Testis (tissue), 3 donors: Measurements from ENCODE around the gene PTGER4. TPM values are rescaled to one million over a fixed set of nuclear protein-coding genes. Genes with fewer than 3 reads are reported as not detected.
"Not testable (repeated sequence)": the region's sequence is repeated elsewhere in the genome, so short reads cannot be mapped to it uniquely, and the experiment has no call there.

Source experiments
- DNase-seq: peaks from one replicate; pipeline ENCODE4 v3.0.0-alpha.2; 2019
- H3K27ac ChIP-seq, 2 donors: fragments of 200-600 bp; sonication (generic); one replicate each; pipeline ENCODE4 v1.5.1; 2019
- H3K27me3 ChIP-seq: fragments of 200-600 bp; sonication (generic); one replicate; pipeline ENCODE4 v1.5.1; 2019
- H3K36me3 ChIP-seq: fragments of 200-600 bp; sonication (generic); one replicate; pipeline ENCODE4 v1.5.1; 2017; ENCODE audit warnings: low read depth; ENCODE audit errors: missing control alignments
- H3K4me1 ChIP-seq: fragments of 200-600 bp; sonication (generic); one replicate; pipeline ENCODE4 v1.5.1; 2019
- H3K4me3 ChIP-seq, 2 donors: fragments of 200-600 bp; sonication (generic); one replicate each; pipeline ENCODE4 v1.5.1; 2017 to 2019
- H3K9me3 ChIP-seq: fragments of 200-600 bp; sonication (generic); one replicate; pipeline ENCODE4 v1.5.1; 2017
- POLR2A ChIP-seq: fragments of 450-650 bp; IDR thresholded peaks from one replicate; pipeline ENCODE4 v1.6.1; 2017; ENCODE audit warnings: antibody characterized with exemption, mild to moderate bottlenecking, moderate library complexity
- WGBS, 2 donors: methylation state at CpG; one replicate each; pipeline ENCODE4 v1.1.5; 2018; 5-methylcytosine and 5-hydroxymethylcytosine counted together
- intact Hi-C: fragments of 100-400 bp; cut with DNase I; formaldehyde crosslinking; loops from one replicate; pipeline ENCODE4 v1.15.1; 2023; ENCODE audit warnings: low total_unique reads
- polyA plus RNA-seq: library from polyadenylated mRNA; stranded (reverse); fragments of 350-450 nt; fragmentation: Illumina TruSeq; extraction: RNeasy Lipid Tissue Mini Kit (QIAGEN cat#74804); gene quantifications from one replicate; pipeline ENCODE4 v1.2.3, GENCODE V29; 2014; ENCODE audit warnings: low read depth, low replicate concordance; ENCODE audit not compliant: insufficient read depth
- total RNA-seq, 2 donors: library from RNA; depleted of rRNA; stranded (reverse); fragments of >200 nt; gene quantifications; one replicate each; pipeline ENCODE4 v1.2.3, GENCODE V29; 2016
- TF ChIP-seq, protein P1 (sequence below), 3 experiments: fragments of 450-650 bp in 2 of 3; fragments of 200-600 bp in 1 of 3; sonication (generic) in 1 of 3; IDR thresholded peaks; one replicate each; pipeline ENCODE4 v1.5.1; 2016 to 2019; ENCODE audit warnings: antibody characterized with exemption in 3 of 3, mild to moderate bottlenecking in 2 of 3, moderate library complexity in 1 of 3

The PTGER4 gene
- total and polyA plus RNA-seq, 3 donors from 2014 or later = 8.7 to 10.4 (median 10.1) TPM

DNA sequence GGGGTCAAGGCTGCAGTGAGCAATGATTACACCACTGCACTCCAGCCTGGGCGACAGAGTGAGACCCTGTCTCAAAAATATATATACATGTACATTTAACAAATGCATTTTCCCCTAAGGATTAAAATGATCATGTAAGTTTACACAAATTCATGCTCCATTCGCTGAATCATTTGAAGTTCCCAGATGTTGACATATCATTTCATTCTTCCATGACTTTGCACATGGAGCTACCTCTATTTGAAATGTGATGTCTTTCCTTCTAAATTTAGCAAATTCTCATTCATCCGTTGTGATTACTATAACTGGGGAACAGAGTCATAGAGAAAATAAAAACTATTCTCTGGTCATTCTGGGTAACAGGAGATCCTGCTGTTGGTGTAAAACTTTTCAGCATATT lies 10.6 kb downstream of the PTGER4 start:
- no peaks in the 10 kb centered on the region for H3K9me3 ChIP-seq
- H3K36me3 ChIP-seq = no peaks in the 10 kb centered on the region
- no peaks in the 10 kb centered on the region for H3K27me3 ChIP-seq
- no peak overlapping the region for H3K27ac ChIP-seq
- no peak for DNase-seq
- intact Hi-C loops = loop anchor here (10.0 kb wide), 1 partner anchor 735 kb away; no protein-coding TSS in a partner anchor
- 58 to 65% methylated on average over 3 of the region's 3 CpGs for WGBS, 2 donors
- TF ChIP-seq, protein P1, sequence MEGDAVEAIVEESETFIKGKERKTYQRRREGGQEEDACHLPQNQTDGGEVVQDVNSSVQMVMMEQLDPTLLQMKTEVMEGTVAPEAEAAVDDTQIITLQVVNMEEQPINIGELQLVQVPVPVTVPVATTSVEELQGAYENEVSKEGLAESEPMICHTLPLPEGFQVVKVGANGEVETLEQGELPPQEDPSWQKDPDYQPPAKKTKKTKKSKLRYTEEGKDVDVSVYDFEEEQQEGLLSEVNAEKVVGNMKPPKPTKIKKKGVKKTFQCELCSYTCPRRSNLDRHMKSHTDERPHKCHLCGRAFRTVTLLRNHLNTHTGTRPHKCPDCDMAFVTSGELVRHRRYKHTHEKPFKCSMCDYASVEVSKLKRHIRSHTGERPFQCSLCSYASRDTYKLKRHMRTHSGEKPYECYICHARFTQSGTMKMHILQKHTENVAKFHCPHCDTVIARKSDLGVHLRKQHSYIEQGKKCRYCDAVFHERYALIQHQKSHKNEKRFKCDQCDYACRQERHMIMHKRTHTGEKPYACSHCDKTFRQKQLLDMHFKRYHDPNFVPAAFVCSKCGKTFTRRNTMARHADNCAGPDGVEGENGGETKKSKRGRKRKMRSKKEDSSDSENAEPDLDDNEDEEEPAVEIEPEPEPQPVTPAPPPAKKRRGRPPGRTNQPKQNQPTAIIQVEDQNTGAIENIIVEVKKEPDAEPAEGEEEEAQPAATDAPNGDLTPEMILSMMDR (IDR thresholded peaks at IDR 0.05) = no peak
- TF ChIP-seq POLR2A = no peak
- no peaks in the 10 kb centered on the region for H3K4me1 ChIP-seq
- H3K4me3 ChIP-seq = no peak overlapping the region

DNA sequence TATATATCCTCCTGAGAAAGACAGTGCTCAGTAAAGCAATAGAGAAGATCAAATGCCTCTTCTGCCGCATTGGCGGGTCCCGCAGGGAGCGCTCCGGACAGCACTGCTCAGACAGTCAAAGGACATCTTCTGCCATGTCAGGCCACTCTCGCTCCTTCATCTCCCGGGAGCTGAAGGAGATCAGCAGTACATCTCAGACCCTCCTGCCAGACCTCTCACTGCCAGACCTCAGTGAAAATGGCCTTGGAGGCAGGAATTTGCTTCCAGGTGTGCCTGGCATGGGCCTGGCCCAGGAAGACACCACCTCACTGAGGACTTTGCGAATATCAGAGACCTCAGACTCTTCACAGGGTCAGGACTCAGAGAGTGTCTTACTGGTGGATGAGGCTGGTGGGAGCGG lies 12.2 kb downstream of the PTGER4 start:
- H3K27ac ChIP-seq = no peak overlapping the region
- H3K9me3 ChIP-seq = no peaks in the 10 kb centered on the region
- H3K4me3 ChIP-seq = no peak overlapping the region
- 96 to 98% methylated on average over 7 to 9 of the region's 9 CpGs for WGBS, 2 donors
- DNase-seq = no peak
- no peaks in the 10 kb centered on the region for H3K36me3 ChIP-seq
- H3K27me3 ChIP-seq = no peaks in the 10 kb centered on the region
- TF ChIP-seq POLR2A = no peak
- TF ChIP-seq, protein P1 (IDR thresholded peaks at IDR 0.05) = no peak
- H3K4me1 ChIP-seq = no peaks in the 10 kb centered on the region
- intact Hi-C loops = loop anchor here (10.0 kb wide), 1 partner anchor 737 kb away; no protein-coding TSS in a partner anchor

DNA sequence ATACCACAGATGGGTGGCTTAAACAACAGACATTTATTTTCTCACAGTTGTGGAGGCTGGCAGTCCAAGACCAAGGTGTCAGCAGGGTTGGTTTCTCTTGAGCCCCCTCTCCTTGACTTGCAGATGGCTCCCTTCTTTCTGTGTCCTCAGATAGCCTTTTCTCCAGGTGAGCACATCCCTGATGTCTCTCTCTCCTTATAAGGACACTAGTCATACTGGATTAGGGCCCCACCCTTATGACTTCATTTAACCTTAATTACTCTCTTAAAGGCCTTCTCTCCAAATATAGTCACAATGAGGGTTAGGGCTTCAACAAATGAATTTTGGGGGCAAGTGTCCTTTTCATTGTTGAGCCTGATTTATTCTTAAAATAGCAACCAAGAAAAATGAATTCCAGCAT lies 14.7 kb downstream of the PTGER4 start:
- intact Hi-C loops = loop anchor here (10.0 kb wide), 1 partner anchor 740 kb away; no protein-coding TSS in a partner anchor
- no peak for DNase-seq
- no peak overlapping the region for H3K27ac ChIP-seq

DNA sequence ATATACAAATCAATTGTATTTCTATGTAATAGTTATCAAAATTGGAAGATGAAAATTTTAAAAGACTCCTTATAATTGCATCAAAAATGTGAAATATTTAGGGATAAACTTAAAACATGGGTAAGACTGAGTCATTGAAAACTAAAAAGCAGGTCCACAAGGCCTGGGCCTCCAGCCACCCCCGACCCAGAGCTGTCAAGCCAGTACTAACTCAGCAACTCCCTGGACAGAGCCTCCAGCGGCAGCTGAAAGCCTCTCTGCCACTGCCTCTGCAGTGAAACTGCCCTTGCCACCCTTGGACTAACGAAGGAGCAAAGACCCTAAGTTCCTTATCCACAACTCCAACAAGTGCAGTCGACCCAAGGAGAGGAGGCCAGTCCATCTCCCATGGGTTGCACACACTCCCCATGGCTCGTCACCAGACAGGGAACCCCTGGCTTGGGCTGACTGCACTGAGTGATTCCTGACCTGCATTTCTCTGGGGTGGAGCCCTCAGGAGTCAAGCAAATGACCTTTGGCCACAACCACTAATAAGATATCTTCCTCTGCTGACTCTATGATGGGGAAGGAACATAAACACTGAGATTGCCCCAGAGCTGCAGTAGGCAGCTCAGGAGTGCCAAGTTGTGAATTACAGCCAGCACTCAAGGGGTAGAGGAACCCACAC lies 20.5 kb downstream of the PTGER4 start:
- Histone ChIP-seq H3K4me3 (no peak overlapping the region), H3K36me3 (no peaks in the 10 kb centered on the region), H3K27me3 (no peaks in the 10 kb centered on the region), H3K27ac (no peak overlapping the region), H3K9me3 (no peaks in the 10 kb centered on the region), H3K4me1 (no peaks in the 10 kb centered on the region)
- TF ChIP-seq, protein P1 (IDR thresholded peaks at IDR 0.05) = no peak
- TF ChIP-seq POLR2A = no peak
- intact Hi-C loops = no loop called here
- 82 to 84% methylated on average over 3 to 5 of the region's 5 CpGs for WGBS, 2 donors
- DNase-seq = no peak

More for the DNA sequence above, 14.7 kb downstream of the PTGER4 start:
- Histone ChIP-seq H3K4me3 (no peak overlapping the region), H3K27me3 (no peaks in the 10 kb centered on the region), H3K4me1 (no peaks in the 10 kb centered on the region), H3K36me3 (no peaks in the 10 kb centered on the region), H3K9me3 (no peaks in the 10 kb centered on the region)
- TF ChIP-seq POLR2A = no peak
- TF ChIP-seq, protein P1 (IDR thresholded peaks at IDR 0.05) = no peak

DNA sequence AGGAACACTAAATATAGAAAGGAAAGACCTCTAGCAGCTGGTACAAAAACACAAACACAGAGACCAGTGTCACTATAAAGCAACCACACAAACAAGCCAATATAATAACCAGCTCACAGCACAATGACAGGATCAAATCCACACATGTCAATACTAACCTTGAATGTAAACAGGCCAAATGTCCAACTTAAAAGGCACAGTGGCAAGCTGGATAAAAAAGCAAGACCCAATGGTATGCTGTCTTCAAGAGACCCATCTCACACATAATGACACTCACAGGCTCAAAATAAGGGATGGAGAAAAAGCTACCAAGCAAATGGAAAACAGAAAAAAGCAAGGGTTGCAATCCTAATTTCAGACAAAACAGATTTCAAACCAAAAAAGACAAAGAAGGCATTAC lies 22.3 kb downstream of the PTGER4 start:
- intact Hi-C loops, DNase-seq, H3K27ac ChIP-seq, H3K36me3 ChIP-seq, H3K4me3 ChIP-seq, H3K27me3 ChIP-seq, H3K9me3 ChIP-seq, H3K4me1 ChIP-seq: not testable (repeated sequence)

DNA sequence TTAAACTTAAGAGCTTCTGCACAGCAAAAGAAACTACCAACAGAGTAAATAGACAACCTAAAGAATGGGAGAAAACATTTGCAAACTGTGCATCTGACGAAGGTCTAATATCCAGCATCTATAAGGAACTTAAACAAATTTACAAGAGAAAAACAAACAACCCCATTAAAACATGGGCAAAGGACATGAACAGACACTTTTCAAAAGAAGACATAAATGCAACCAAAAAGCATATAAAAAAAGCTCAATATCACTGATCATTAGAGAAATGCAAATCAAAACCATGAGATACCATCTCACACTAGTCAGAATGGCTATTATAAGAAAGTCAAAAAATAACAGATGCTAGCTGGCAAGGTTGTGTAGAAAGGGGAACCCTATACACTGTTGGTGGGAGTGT lies 25.8 kb downstream of the PTGER4 start:
- H3K9me3 ChIP-seq, H3K36me3 ChIP-seq, H3K4me1 ChIP-seq, H3K27me3 ChIP-seq, intact Hi-C loops, H3K27ac ChIP-seq, DNase-seq, H3K4me3 ChIP-seq: not testable (repeated sequence)
- 97 to 100% methylated on average over 1 of the region's 1 CpG for WGBS, 2 donors

DNA sequence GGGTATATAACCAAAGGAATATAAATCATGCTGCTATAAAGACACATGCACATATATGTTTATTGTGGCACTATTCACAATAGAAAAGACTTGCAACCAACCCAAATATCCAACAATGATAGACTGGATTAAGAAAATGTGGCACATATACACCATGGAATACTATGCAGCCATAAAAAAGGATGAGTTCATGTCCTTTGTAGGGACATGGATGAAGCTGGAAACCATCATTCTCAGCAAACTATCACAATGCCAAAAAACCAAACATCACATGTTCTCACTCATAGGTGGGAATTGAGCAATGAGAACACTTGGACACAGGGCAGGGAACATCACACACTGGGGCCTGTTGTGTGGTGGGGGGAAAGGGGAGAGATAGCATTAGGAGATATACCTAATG lies 30.9 kb downstream of the PTGER4 start:
- H3K4me3 ChIP-seq, H3K27ac ChIP-seq, DNase-seq, H3K36me3 ChIP-seq, intact Hi-C loops, H3K4me1 ChIP-seq, H3K27me3 ChIP-seq, H3K9me3 ChIP-seq: not testable (repeated sequence)
